GF-D8 (cell line): ENCODE results near the gene NCAPH2.

ENCODE experiments used
- DNase-seq: peaks from one replicate; lab custom pipeline; 2025; lab: John Stamatoyannopoulos, UW

NCAPH2 gene

DNA sequence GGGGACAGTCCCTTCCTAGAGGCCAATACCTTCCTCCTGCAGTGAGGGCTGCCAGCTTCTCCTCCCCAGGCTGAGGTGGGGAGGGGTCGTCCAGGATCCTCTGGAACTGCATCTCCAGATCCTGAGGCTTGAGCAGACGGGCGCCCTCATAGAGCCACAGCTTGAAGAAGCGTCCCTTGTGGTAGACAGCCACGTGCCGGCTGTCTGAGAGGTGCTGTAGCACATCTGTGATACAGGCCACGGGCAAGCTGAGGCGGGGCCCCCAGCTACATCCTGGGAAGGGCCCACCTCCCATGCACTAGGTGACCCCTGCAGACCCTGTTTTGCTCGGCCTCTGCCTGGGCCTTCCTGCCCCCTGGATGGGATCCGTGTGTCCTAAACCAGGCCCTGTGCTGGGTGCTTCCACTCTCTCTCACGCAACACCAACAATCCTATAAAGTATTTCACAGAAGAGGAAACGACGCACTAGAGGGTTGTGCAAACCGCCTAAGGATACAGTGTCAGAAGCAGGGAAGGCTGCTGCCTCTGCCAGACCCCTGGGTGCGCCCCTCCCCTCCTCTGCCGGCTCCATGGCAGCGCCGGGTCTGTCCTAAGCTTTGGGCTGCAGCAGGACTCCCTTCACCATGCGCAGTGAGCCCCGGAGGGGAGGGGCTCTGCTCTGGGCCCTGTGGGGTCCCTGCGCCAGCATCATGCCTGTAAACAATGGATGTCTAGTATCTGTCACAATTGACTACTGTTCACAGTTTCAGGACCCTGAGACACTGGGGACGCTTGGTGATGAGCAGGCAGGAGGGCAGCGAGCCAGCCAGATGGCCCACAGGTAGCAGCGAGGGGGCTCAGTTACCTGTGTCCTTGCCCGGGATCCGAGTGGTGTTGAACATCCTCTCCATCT, 65.7 kb downstream of the NCAPH2 start:
- DNase-seq = no peak

GRCh38 chr22:50574383-50574755, 66.3 kb downstream of the NCAPH2 start:
- DNase-seq = no peak
